ENCODE data around the gene ZNF135. TPM values are rescaled to one million over a fixed set of nuclear protein-coding genes. Genes with fewer than 3 reads are reported as not detected.

Gene ZNF135
- total RNA-seq, 4 donors from 2014 or later, result 0.83 to 3.8 (median 1.3) TPM

GRCh38 chr19:58053480-58054156 lies 5.5 kb upstream of the ZNF135 start:
- H3K4me1 ChIP-seq, result peaks cover 0 to 8% (median 0%) of the 10 kb centered on the region in 3 donors
- no peak overlapping the region for H3K4me3 ChIP-seq
- 88% methylated on average over 4 of the region's 30 CpGs; no CpG with 5 or more reads in 1 of the 2 donors for WGBS, 2 donors
- DNase-seq, result no peak
- no peak overlapping the region for H3K27ac ChIP-seq
- no peaks in the 10 kb centered on the region for H3K27me3 ChIP-seq
- no peaks in the 10 kb centered on the region for H3K36me3 ChIP-seq
- TF ChIP-seq CTCF (IDR thresholded peaks at IDR 0.05) (no peak), POLR2A (IDR thresholded peaks at IDR 0.05) (no peak)
- H3K9me3 ChIP-seq, result peaks cover 0 to 58% (median 37%) of the 10 kb centered on the region in 3 donors
- intact Hi-C loops (cut with DNase I), result no loop called here

GRCh38 chr19:58054901-58055874 lies 3.9 kb upstream of the ZNF135 start:
- intact Hi-C loops (cut with DNase I), result no loop called here
- DNase-seq, result no peak
- TF ChIP-seq POLR2A (IDR thresholded peaks at IDR 0.05), result no peak
- TF ChIP-seq CTCF (IDR thresholded peaks at IDR 0.05), result no peak

GRCh38 chr19:58056261-58056660 lies 2.8 kb upstream of the ZNF135 start:
- Histone ChIP-seq H3K27ac (no peak overlapping the region), H3K27me3 (no peaks in the 10 kb centered on the region), H3K36me3 (no peaks in the 10 kb centered on the region), H3K4me3 (no peak overlapping the region), H3K4me1 (peaks cover 0 to 21% (median 4%) of the 10 kb centered on the region in 3 donors), H3K9me3 (peaks cover 0 to 47% (median 14%) of the 10 kb centered on the region in 3 donors)
- DNase-seq, result no peak
- intact Hi-C loops (cut with DNase I), result no loop called here
- TF ChIP-seq CTCF (IDR thresholded peaks at IDR 0.05) (no peak), POLR2A (IDR thresholded peaks at IDR 0.05) (no peak)
- 60 to 100% methylated on average over 1 of the region's 8 CpGs for WGBS, 2 donors

More at GRCh38 chr19:58054901-58055874, 3.9 kb upstream of the ZNF135 start:
- Histone ChIP-seq H3K4me1 (peaks cover 0 to 20% (median 4%) of the 10 kb centered on the region in 3 donors), H3K27me3 (no peaks in the 10 kb centered on the region), H3K27ac (peak overlapping the region; percentile 9 to 74 (median 52)), H3K9me3 (peaks cover 0 to 49% (median 24%) of the 10 kb centered on the region in 3 donors), H3K4me3 (peak overlapping the region in 3 of 4 donors; percentile 15 to 59 (median 36)), H3K36me3 (no peaks in the 10 kb centered on the region)
- 30 to 37% methylated on average over 34 of the region's 37 CpGs for WGBS, 2 donors

GRCh38 chr19:58056861-58057260 lies 2.2 kb upstream of the ZNF135 start:
- H3K27me3 ChIP-seq, result no peaks in the 10 kb centered on the region

More at GRCh38 chr19:58056861-58057260, 2.2 kb upstream of the ZNF135 start:
- DNase-seq, result no peak
- 79 to 95% methylated on average over 4 to 6 of the region's 8 CpGs for WGBS, 2 donors
- H3K9me3 ChIP-seq, result peaks cover 0 to 41% (median 18%) of the 10 kb centered on the region in 3 donors
- intact Hi-C loops (cut with DNase I), result no loop called here
- peaks cover 0 to 3% (median 0%) of the 10 kb centered on the region in 3 donors for H3K36me3 ChIP-seq
- TF ChIP-seq POLR2A (IDR thresholded peaks at IDR 0.05) (no peak), CTCF (IDR thresholded peaks at IDR 0.05) (no peak)
- H3K4me1 ChIP-seq, result peaks cover 0 to 21% (median 4%) of the 10 kb centered on the region in 3 donors
- no peak overlapping the region for H3K4me3 ChIP-seq
- H3K27ac ChIP-seq, result no peak overlapping the region
